Stimulated activated naive CD8-positive, alpha-beta T cell treated with anti-CD3 and anti-CD28 coated beads, Interleukin-15, amount 100 ng/mL, for 72 hours (primary cell): ENCODE measurements around the gene ARIH1.
"Not testable (repeated sequence)": the region's sequence is repeated elsewhere in the genome, so short reads cannot be mapped to it uniquely, and the experiment has no call there.

ENCODE experiments used
- ATAC-seq: fragments of 150-1000 bp; cut with Tn5 transposase; 2 replicates; pipeline ENCODE4 v1.10.0; 2021; ENCODE audit warnings: mild to moderate bottlenecking, moderate library complexity
- DNase-seq, 2 donors: peaks; one replicate each; pipeline ENCODE4 v3.0.0; 2021 to 2022
- H3K27ac Mint-ChIP-seq, 2 donors: one replicate each; pipeline ENCODE4 v1.8.0; 2022; ENCODE audit warnings: mild to moderate bottlenecking in 2 of 2, mixed read lengths in 2 of 2, moderate library complexity in 2 of 2
- H3K27me3 Mint-ChIP-seq: one replicate; pipeline ENCODE4 v1.8.0; 2022; ENCODE audit warnings: mixed read lengths
- H3K4me1 Mint-ChIP-seq: one replicate; pipeline ENCODE4 v1.8.0; 2022; ENCODE audit warnings: mild to moderate bottlenecking, mixed read lengths
- H3K4me3 Mint-ChIP-seq, 2 donors: one replicate each; pipeline ENCODE4 v1.8.0; 2022; ENCODE audit warnings: mild to moderate bottlenecking in 2 of 2, mixed read lengths in 2 of 2, moderate library complexity in 1 of 2
- H3K9me3 Mint-ChIP-seq, 2 donors: one replicate each; pipeline ENCODE4 v1.8.0; 2022; ENCODE audit warnings: mixed read lengths in 2 of 2

ARIH1 gene

DNA sequence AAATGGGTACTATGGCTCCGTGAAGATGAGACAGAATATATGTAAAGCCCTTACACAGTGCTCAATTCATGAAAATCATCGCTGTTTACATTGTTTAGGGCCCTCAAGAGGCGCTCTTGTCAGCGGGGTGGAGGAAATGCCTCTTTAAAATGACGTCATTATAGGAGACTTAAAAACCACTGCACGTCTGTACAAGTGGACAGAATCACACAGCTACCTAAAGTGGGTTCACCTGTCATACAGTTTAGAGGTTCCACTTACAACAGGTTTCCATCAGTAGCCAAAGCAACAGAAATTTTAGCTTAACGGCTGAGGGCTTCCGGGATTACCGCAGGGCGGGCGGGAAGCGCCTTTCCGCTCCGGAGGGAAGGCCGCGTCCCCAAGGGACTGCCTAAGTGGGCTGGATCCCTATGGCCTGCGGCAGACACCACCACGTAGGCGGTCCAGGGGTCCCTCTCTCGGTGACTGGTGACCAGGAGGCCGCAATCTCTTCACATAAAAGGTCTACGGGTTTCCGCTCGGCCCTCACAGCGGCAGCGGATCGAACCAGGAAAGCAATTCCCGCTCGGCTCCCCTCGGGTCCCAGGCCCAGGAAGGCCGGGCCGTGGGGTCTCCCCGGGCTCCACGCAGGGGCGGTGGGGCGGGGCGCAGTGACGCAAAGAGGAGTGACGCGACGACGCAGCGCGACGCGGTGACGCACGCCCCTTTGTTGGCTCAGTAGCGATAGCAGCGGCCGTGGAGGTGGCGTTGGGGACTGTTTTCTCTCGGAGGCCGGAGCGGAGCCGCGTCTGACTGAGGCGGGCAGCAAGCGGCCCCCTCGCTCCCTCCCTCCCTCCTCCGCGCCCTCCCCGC, at the start of gene ARIH1:
TSS of gene ARIH1 (plus strand) at position 717 of the 852 bp plus-strand sequence. CDS start 310 bp downstream, outside the sequence.
- H3K9me3 Mint-ChIP-seq = no peaks in the 10 kb centered on the region
- ATAC-seq (peak; percentile 90), DNase-seq (peak; percentile 96)
- H3K4me3 Mint-ChIP-seq = peak within 1 kb of the TSS; percentile 74 to 96
- no peaks in the 10 kb centered on the region for H3K27me3 Mint-ChIP-seq
- peak within 1 kb of the TSS; percentile 99 to 100 for H3K27ac Mint-ChIP-seq
- H3K4me1 Mint-ChIP-seq = peaks cover 42% of the 10 kb centered on the region

DNA sequence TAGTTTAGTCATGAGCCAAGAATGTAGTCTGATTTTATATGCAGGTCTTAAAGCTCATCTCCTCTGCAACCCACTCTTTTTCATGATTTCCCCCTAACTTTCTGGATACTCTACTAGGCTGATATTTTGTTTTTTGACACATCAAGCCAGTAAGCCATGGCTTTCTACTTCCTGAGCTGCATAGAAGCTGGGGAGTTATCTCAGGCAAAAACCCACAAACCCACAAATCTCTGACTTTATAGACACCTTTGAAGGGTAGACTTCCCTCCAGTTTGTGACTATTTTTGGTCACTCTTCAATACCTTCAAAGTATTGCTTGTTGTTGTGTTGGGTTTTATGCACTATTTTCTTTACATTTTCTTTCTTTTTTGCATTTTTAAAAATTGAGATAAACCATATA, 47.4 kb upstream of the ARIH1 start:
- DNase-seq (no peak), ATAC-seq (no peak)
- Mint-ChIP-seq H3K4me3 (no peak overlapping the region), H3K27me3 (peaks cover 12% of the 10 kb centered on the region), H3K4me1 (no peaks in the 10 kb centered on the region), H3K27ac (no peak overlapping the region), H3K9me3 (peaks cover 22 to 30% of the 10 kb centered on the region in 2 donors)

DNA sequence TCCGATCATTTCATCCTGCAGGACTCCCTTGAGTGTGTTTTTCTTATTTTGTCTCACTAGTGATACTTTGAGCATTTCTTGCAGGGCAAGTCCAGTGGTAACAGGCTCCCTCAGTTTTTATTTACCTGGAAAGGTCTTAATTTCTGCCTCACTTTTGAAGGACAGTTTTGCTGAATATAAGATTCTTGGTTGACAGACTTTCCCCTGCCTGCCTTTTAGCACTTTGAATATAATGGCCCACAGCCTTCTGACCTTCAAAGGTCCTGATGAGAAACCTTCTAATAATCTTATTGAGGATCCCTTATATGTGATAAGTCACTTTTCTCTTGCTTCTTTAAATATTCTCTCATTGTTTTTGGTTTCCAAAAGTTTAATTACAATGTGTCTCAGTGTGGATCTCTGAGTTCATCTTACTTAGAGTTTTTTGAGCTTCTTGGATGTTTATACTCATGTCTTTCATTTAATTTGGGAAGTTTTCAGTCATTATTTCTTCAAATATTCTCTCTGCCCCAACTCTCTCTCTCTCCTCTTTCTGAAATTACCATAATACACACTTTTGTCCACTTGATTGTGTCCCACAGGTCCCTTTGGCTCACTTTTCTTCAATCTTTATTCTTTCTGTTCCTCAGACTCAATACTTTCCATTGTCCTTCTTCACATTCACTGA, 36.3 kb upstream of the ARIH1 start:
- Mint-ChIP-seq H3K9me3 (peaks cover 14 to 29% of the 10 kb centered on the region in 2 donors), H3K4me1 (no peaks in the 10 kb centered on the region), H3K4me3 (no peak overlapping the region), H3K27ac (no peak overlapping the region), H3K27me3 (peaks cover 43% of the 10 kb centered on the region)
- DNase-seq = no peak
- no peak for ATAC-seq

GRCh38 chr15:72442848-72443247, 31.3 kb upstream of the ARIH1 start:
- H3K27me3 Mint-ChIP-seq = peaks cover 15% of the 10 kb centered on the region
- not testable (repeated sequence) for H3K4me1 Mint-ChIP-seq, H3K27ac Mint-ChIP-seq, DNase-seq, ATAC-seq, H3K4me3 Mint-ChIP-seq
- peaks cover 5 to 12% of the 10 kb centered on the region in 2 donors for H3K9me3 Mint-ChIP-seq

DNA sequence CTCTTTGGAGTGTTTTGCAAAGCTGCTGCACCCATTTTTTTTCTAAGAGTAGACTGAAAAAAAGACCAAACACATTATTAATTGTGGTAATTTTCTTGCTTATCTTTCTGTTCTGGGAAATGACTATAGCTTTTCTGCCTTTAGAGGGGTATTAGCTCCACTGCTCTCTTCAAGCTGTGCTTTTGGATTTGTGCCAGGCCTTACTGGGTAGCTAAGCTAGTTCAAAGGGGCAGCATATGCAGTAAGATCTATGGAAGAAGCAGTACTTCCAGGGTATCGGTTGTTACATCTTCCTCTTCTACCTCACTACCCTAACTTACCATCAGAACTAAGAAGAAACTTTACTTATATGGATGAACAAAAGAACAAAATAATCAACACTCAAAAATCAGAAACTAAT, 28.7 kb upstream of the ARIH1 start:
- no peak for ATAC-seq
- Mint-ChIP-seq H3K27ac (no peak overlapping the region), H3K4me3 (no peak overlapping the region), H3K9me3 (peaks cover 0 to 6% of the 10 kb centered on the region in 2 donors), H3K4me1 (no peaks in the 10 kb centered on the region), H3K27me3 (peaks cover 9% of the 10 kb centered on the region)
- DNase-seq = no peak

GRCh38 chr15:72450805-72451204, 23.3 kb upstream of the ARIH1 start:
- no peak overlapping the region for H3K27ac Mint-ChIP-seq
- DNase-seq = no peak
- no peak overlapping the region for H3K4me3 Mint-ChIP-seq
- no peaks in the 10 kb centered on the region for H3K27me3 Mint-ChIP-seq
- no peak for ATAC-seq
- no peaks in the 10 kb centered on the region for H3K4me1 Mint-ChIP-seq
- no peaks in the 10 kb centered on the region for H3K9me3 Mint-ChIP-seq

DNA sequence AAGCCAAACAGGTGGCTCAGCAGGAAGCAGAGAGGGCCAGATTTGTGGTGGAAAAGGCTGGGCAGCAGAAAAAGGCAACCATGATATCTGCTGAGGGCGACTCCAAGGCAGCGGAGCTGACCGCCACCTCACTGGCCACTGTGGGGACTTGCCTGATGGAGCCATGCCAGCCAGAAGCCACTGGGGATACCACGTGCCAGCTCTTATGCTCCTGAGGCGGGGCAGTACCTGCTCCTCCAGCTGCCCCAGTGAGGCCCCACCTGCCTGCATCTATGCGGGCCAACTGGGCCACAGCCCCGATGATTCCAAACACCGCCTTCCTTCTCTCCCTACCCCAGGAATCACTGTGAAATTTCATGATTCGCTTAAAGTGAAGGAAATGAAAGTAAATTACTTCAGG, 22.9 kb upstream of the ARIH1 start:
- no peak for DNase-seq
- Mint-ChIP-seq H3K4me1 (no peaks in the 10 kb centered on the region), H3K4me3 (no peak overlapping the region), H3K27me3 (no peaks in the 10 kb centered on the region), H3K9me3 (no peaks in the 10 kb centered on the region), H3K27ac (no peak overlapping the region)
- ATAC-seq = no peak

- Mint-ChIP-seq H3K27ac (no peak overlapping the region), H3K27me3 (no peaks in the 10 kb centered on the region), H3K4me1 (peaks cover 2% of the 10 kb centered on the region), H3K4me3 (no peak overlapping the region), H3K9me3 (no peaks in the 10 kb centered on the region)
- DNase-seq (no peak), ATAC-seq (no peak)
Observed at GRCh38 chr15:72456684-72457083, 17.4 kb upstream of the ARIH1 start.

GRCh38 chr15:72460402-72460801, 13.7 kb upstream of the ARIH1 start:
- H3K9me3 Mint-ChIP-seq = no peaks in the 10 kb centered on the region
- peaks cover 18% of the 10 kb centered on the region for H3K4me1 Mint-ChIP-seq
- no peak for ATAC-seq
- H3K4me3 Mint-ChIP-seq = no peak overlapping the region
- H3K27ac Mint-ChIP-seq = peak overlapping the region in 1 of 2 donors; percentile 37
- DNase-seq = no peak
- no peaks in the 10 kb centered on the region for H3K27me3 Mint-ChIP-seq

GRCh38 chr15:72463702-72464101, 10.4 kb upstream of the ARIH1 start:
- ATAC-seq = no peak
- H3K27me3 Mint-ChIP-seq = no peaks in the 10 kb centered on the region
- no peaks in the 10 kb centered on the region for H3K9me3 Mint-ChIP-seq
- no peak overlapping the region for H3K4me3 Mint-ChIP-seq
- no peak for DNase-seq
- H3K27ac Mint-ChIP-seq = no peak overlapping the region
- H3K4me1 Mint-ChIP-seq = peaks cover 18% of the 10 kb centered on the region

DNA sequence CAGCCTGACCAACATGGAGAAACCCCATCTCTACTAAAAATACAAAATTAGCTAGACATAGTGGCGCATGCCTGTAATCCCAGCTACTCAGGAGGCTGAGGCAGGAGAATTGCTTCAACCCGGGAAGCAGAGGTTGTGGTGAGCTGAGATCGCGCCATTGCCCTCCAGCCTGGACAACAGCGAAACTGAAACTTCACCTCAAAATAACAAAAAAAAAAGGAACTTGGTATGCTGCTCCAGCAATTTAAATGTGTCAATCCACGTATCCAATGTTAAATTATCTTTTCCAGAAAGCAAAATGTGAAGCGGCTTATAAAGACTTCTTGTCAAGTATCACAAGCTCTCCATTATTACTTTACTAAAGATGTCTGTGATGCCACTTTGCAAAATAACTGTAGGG, 9.9 kb upstream of the ARIH1 start:
- no peak for ATAC-seq
- no peaks in the 10 kb centered on the region for H3K9me3 Mint-ChIP-seq
- no peak overlapping the region for H3K27ac Mint-ChIP-seq
- DNase-seq = no peak
- peaks cover 18% of the 10 kb centered on the region for H3K4me1 Mint-ChIP-seq
- no peak overlapping the region for H3K4me3 Mint-ChIP-seq
- no peaks in the 10 kb centered on the region for H3K27me3 Mint-ChIP-seq

- DNase-seq = no peak
- no peak for ATAC-seq
- Mint-ChIP-seq H3K4me3 (no peak overlapping the region), H3K27me3 (no peaks in the 10 kb centered on the region), H3K27ac (no peak overlapping the region), H3K9me3 (no peaks in the 10 kb centered on the region), H3K4me1 (peaks cover 20% of the 10 kb centered on the region)
Observed at GRCh38 chr15:72468103-72468502, 6.0 kb upstream of the ARIH1 start.

DNA sequence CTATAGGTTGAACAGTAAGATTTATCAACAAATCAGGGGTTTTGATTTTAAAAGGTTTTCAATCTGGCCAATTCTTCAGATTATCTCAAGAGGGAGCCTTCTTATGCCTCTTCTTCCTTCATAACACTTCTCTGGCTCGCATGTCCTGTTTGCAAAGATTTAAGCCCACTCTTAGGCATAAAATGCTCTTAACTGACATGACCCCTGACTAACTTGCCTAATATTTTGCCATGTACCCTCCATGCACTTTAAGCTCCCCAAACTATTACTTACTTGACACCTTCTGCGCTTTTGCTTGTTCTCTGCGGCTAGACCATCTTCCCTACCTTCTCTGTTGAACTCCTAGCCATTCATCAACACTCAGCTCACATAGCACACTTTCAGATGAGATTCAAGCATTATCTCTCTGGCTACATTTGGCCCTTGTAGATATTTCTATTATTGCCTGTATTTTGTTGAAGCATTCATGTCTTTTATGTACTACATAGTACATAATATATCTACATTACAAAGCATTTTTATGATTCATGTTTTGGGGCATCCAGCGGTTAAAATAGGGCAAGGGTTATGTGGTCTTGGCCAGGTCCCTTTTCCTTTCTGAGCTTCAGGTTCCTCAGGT, 1.0 kb upstream of the ARIH1 start:
- Mint-ChIP-seq H3K4me1 (peaks cover 35% of the 10 kb centered on the region), H3K27ac (peak overlapping the region; percentile 99 to 100), H3K4me3 (peak overlapping the region; percentile 74 to 96), H3K9me3 (no peaks in the 10 kb centered on the region), H3K27me3 (no peaks in the 10 kb centered on the region)
- no peak for ATAC-seq
- DNase-seq = peak in 1 of 2 donors; percentile 5

DNA sequence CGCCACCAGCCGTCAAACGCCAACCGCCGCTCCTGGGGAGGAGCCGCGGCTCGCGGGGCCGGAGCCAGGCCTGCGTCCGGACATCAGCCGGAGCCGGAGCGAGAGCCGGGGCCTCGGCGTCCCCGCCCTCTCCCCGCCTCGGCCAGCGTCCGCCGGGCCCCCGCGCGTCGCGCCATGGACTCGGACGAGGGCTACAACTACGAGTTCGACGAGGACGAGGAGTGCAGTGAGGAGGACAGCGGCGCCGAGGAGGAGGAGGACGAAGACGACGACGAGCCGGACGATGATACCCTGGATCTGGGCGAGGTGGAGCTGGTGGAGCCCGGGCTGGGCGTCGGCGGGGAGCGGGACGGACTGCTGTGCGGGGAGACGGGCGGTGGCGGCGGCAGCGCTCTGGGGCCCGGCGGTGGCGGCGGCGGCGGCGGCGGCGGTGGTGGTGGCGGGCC, 359 bp downstream of the ARIH1 start:
- ATAC-seq (no peak), DNase-seq (no peak)
- Mint-ChIP-seq H3K4me1 (peaks cover 48% of the 10 kb centered on the region), H3K4me3 (peak overlapping the region; percentile 74 to 96), H3K27ac (peak overlapping the region; percentile 99 to 100), H3K27me3 (no peaks in the 10 kb centered on the region), H3K9me3 (no peaks in the 10 kb centered on the region)

DNA sequence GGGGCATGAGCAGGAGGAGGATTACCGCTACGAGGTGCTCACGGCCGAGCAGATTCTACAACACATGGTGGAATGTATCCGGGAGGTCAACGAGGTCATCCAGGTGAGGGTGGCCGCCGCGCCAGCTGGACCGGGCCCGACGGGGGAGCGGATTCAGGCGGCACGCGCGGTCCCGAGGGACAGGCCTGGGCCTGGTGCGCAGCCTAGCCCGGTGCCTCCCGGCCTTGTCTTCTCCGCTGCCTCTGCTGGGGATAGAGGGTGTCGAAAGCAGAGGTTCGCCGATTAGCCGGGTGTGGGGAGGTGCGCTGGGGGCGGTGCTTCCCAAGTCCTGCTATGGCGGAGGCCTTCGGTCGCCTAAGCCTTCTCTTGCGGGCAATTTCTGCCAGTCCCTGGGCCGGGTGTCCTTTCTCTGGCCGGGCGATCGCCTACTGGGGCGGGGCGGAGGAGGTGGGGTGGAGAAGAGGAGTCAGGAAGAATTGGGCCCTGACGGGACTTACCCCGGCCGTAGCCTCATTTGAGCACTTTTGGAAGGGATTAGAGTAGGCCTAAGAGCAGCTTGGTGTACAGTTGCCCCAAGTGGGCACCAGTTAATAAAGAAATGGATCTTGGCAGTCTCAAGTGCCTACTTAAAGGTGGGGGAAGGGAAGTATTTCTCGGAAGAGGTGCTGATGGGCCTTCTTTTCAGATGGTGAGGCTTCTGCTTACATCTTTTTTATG, 940 bp downstream of the ARIH1 start:
- Mint-ChIP-seq H3K4me3 (peak overlapping the region; percentile 74 to 96), H3K27ac (peak overlapping the region; percentile 99 to 100), H3K9me3 (no peaks in the 10 kb centered on the region), H3K27me3 (no peaks in the 10 kb centered on the region), H3K4me1 (peaks cover 53% of the 10 kb centered on the region)
- DNase-seq = peak; percentile 86 to 88
- peak; percentile 75 for ATAC-seq
